ENCODE measurements around the gene ELP4.

- TF ChIP-seq EZH2 (IDR thresholded peaks at IDR 0.05; ENCODE audit: low read depth, unreplicated experiment): no peak
- TF ChIP-seq CTCF (conservative IDR thresholded peaks at IDR 0.05; ENCODE audit: low read depth in 2 of 2): no peak
- TF ChIP-seq REST (IDR thresholded peaks at IDR 0.05; ENCODE audit: unreplicated experiment): no peak
- TF ChIP-seq NANOG (IDR thresholded peaks at IDR 0.05; ENCODE audit: borderline replicate concordance): no peak
- TF ChIP-seq POLR2AphosphoS5 (IDR thresholded peaks at IDR 0.05; ENCODE audit: low read depth): no peak
- TF ChIP-seq EZH2phosphoT487 (IDR thresholded peaks at IDR 0.05; ENCODE audit: unreplicated experiment): no peak
- TF ChIP-seq STAT1 (IDR thresholded peaks at IDR 0.05; ENCODE audit: unreplicated experiment): no peak
- TF ChIP-seq ZNF114 (CRISPR knock-in tag; IDR thresholded peaks at IDR 0.05): no peak
- no peak for TF ChIP-seq CREB1 (CRISPR knock-in tag; IDR thresholded peaks at IDR 0.05; ENCODE audit: low read depth)
- no peak for TF ChIP-seq JUNB (IDR thresholded peaks at IDR 0.05; ENCODE audit: unreplicated experiment)
Measured at GRCh38 chr11:31529701-31530100, 20.1 kb downstream of the ELP4 start.
